ENCODE results near the gene ARRDC2. TPM values are rescaled to one million over a fixed set of nuclear protein-coding genes. Genes with fewer than 3 reads are reported as not detected.
A peak's percentile ranks its signal among the peaks of the same experiment; 100 is the strongest.

Gene ARRDC2
- total and polyA plus RNA-seq, 9 of the 15 experiments (the other 6 are each of a cell fraction or from before 2014, with no cell fraction given) = 1.9 to 27.4 (median 15.2) TPM

- TF ChIP-seq USF1 (CRISPR knock-in tag; IDR thresholded peaks at IDR 0.05) = 0 out of 2 replicates have a peak, but pooled peaks have one; percentile 11
Observed at GRCh38 chr19:18001777-18002345, 6.1 kb upstream of the ARRDC2 start (continued).

- 86% methylated on average over 25 of the region's 27 CpGs for WGBS (ENCODE audit: insufficient coverage, low coverage, missing lambda C conversion rate)
- Histone ChIP-seq H3K79me2 (ENCODE audit: control insufficient read depth, insufficient read depth, low read length) (peaks cover 33% of the 10 kb centered on the region), H3K27ac (ENCODE audit: extremely low read depth, low read depth, low read length) (peak overlapping the region; percentile 95), H3K4me3 (peak overlapping the region; percentile 87), H3K4me1 (replicated peaks in 1 of 2; ENCODE audit: control insufficient read depth in 2 of 2, insufficient read depth in 2 of 2, low read length in 2 of 2) (peaks cover 38 to 68% of the 10 kb centered on the region in 2 experiments), H3K9ac (ENCODE audit: insufficient read depth in 1 of 2, low read depth in 2 of 2, low read length in 2 of 2) (peak overlapping the region; percentile 93 to 96), H3K9me3 (replicated peaks; ENCODE audit: control insufficient read depth, insufficient read depth, low read depth, low read length) (no peaks in the 10 kb centered on the region), H3K4me2 (ENCODE audit: insufficient read depth, low read length) (peak overlapping the region; percentile 86), H4K20me1 (replicated peaks; ENCODE audit: control insufficient read depth, insufficient read depth, low read length) (no peaks in the 10 kb centered on the region; the same call in none of the 2 replicates), H3K27me3 (ENCODE audit: control insufficient read depth in 2 of 2, insufficient read depth in 2 of 2, low read length in 2 of 2) (no peaks in the 10 kb centered on the region), H2AFZ (ENCODE audit: low read depth, low read length) (no peak overlapping the region), H3K36me3 (ENCODE audit: control insufficient read depth, insufficient read depth, low read length) (peaks cover 11% of the 10 kb centered on the region; the same call in 2 of the 3 replicates), H3K9me1 (ENCODE audit: control insufficient read depth, insufficient read depth, low read length) (no peaks in the 10 kb centered on the region)
- intact Hi-C loops (cut with micrococcal nuclease) = loop anchor here (10.0 kb wide), 1 partner anchor 162 kb away; no protein-coding TSS in a partner anchor
- ATAC-seq (no peak), DNase-seq (ENCODE audit: extremely low read depth in 1 of 4, low spot score in 3 of 4) (no peak), FAIRE-seq (no peak)
- TSS peak; percentile 71 for BruUV-seq (replicated peaks)
- ChIA-PET POLR2A (interaction anchor here (0.6 to 0.9 kb wide), 2 partner anchors 72 to 592 kb away, joined by 3 to 4 read pairs; no protein-coding TSS in a partner anchor), CTCF (ENCODE audit: low intra/inter-chr PET ratio) (interaction anchor here (0.6 kb wide), 1 partner anchor 51 kb away, joined by 3 read pairs; no protein-coding TSS in a partner anchor)
- in situ Hi-C loops (cut with MboI) = loop anchor here (10.0 kb wide), 1 partner anchor 162 kb away; no protein-coding TSS in a partner anchor
- TF ChIP-seq HMGN3 (IDR thresholded peaks at IDR 0.05; ENCODE audit: borderline replicate concordance, extremely low read depth, insufficient read length, low read depth, low read length) (no peak), RUNX1 (IDR thresholded peaks at IDR 0.05; ENCODE audit: low read depth) (no peak), SMARCA5 (IDR thresholded peaks at IDR 0.05) (peak; percentile 93), ZNF140 (CRISPR knock-in tag; IDR thresholded peaks at IDR 0.05) (no peak), PHF20 (IDR thresholded peaks at IDR 0.05; ENCODE audit: partially characterized antibody) (peak; percentile 60), BCOR (IDR thresholded peaks at IDR 0.05) (peak; percentile 99), MAFG (tag; conservative IDR thresholded peaks at IDR 0.05) (no peak), CEBPB (tag; IDR thresholded peaks at IDR 0.05) (no peak), ZNF589 (CRISPR knock-in tag; IDR thresholded peaks at IDR 0.05; ENCODE audit: low read depth) (no peak), HDAC2 (IDR thresholded peaks at IDR 0.05) (peak; percentile 77), ADNP (tag; IDR thresholded peaks at IDR 0.05) (peak; percentile 96), TOE1 (IDR thresholded peaks at IDR 0.05; ENCODE audit: borderline replicate concordance) (no peak), TOE1 (CRISPR knock-in tag; IDR thresholded peaks at IDR 0.05; ENCODE audit: borderline replicate concordance, low read depth) (no peak), ZNF277 (CRISPR knock-in tag; IDR thresholded peaks at IDR 0.05; ENCODE audit: borderline replicate concordance) (no peak), SMC3 (conservative IDR thresholded peaks at IDR 0.05; ENCODE audit: insufficient read depth, low read depth, low read length) (no peak)
Observed at GRCh38 chr19:18002347-18002850, 5.6 kb upstream of the ARRDC2 start.
